HEK293T (cell line): ENCODE measurements around the gene NCF4.

Experiments used
- CTCF ChIA-PET: fragments of 350-600 bp; formaldehyde crosslinking; extraction: SDS; loops from one replicate; lab custom pipeline; 2021; ENCODE audit warnings: antibody characterized with exemption, inconsistent platforms; lab: Yijun Ruan, JAX
- POLR2A ChIA-PET: fragments of 350-600 bp; formaldehyde crosslinking; extraction: SDS; loops from one replicate; lab custom pipeline; 2020; ENCODE audit warnings: antibody characterized with exemption, inconsistent platforms; lab: Yijun Ruan, JAX
- DNase-seq: peaks from one replicate; pipeline ENCODE4 v3.0.0; 2012; ENCODE audit warnings: mixed read lengths; ENCODE audit errors: extremely low spot score
- ARNT ChIP-seq: fragments of 450-650 bp; IDR thresholded peaks from 2 replicates; pipeline ENCODE4 v1.6.1; 2017; ENCODE audit warnings: mild to moderate bottlenecking
- BHLHE40 ChIP-seq: fragments of 450-650 bp; IDR thresholded peaks from 2 replicates; pipeline ENCODE4 v1.6.1; 2016; ENCODE audit warnings: mild to moderate bottlenecking, moderate library complexity, borderline replicate concordance
- CTBP1 ChIP-seq: fragments of 450-650 bp; IDR thresholded peaks from 2 replicates; pipeline ENCODE4 v1.6.1; 2016; ENCODE audit warnings: borderline replicate concordance
- ELF4 ChIP-seq: fragments of 450-650 bp; IDR thresholded peaks from 2 replicates; pipeline ENCODE4 v1.6.1; 2017; ENCODE audit warnings: antibody characterized with exemption
- FOXA1 ChIP-seq: fragments of 450-650 bp; IDR thresholded peaks from 2 replicates; pipeline ENCODE4 v1.6.1; 2016; ENCODE audit warnings: mild to moderate bottlenecking
- FOXK2 ChIP-seq: fragments of 450-650 bp; IDR thresholded peaks from 2 replicates; pipeline ENCODE4 v1.6.1; 2016; ENCODE audit warnings: mild to moderate bottlenecking
- FOXM1 ChIP-seq: fragments of 450-650 bp; IDR thresholded peaks from 2 replicates; pipeline ENCODE4 v1.6.1; 2017; ENCODE audit warnings: mild to moderate bottlenecking, borderline replicate concordance
- HDGF ChIP-seq: fragments of 450-650 bp; IDR thresholded peaks from 2 replicates; pipeline ENCODE4 v1.6.1; 2017; ENCODE audit warnings: antibody characterized with exemption, borderline replicate concordance
- L3MBTL2 ChIP-seq: fragments of 450-650 bp; conservative IDR thresholded peaks from 2 replicates; pipeline ENCODE4 v1.6.1; 2016; ENCODE audit warnings: mild to moderate bottlenecking
- LEF1 ChIP-seq: fragments of 450-650 bp; IDR thresholded peaks from 2 replicates; pipeline ENCODE4 v1.6.1; 2017; ENCODE audit warnings: mild to moderate bottlenecking, borderline replicate concordance
- NFRKB ChIP-seq: fragments of 450-650 bp; IDR thresholded peaks from 2 replicates; pipeline ENCODE4 v1.6.1; 2016; ENCODE audit warnings: mild to moderate bottlenecking, moderate library complexity
- SP1 ChIP-seq: fragments of 450-650 bp; IDR thresholded peaks from 2 replicates; pipeline ENCODE4 v1.6.1; 2017
- SUZ12 ChIP-seq: fragments of 450-650 bp; IDR thresholded peaks from 2 replicates; pipeline ENCODE4 v1.6.1; 2016; ENCODE audit warnings: mild to moderate bottlenecking
- TARDBP ChIP-seq: fragments of 450-650 bp; IDR thresholded peaks from 2 replicates; pipeline ENCODE4 v1.6.1; 2016
- ZNF384 ChIP-seq: fragments of 450-650 bp; IDR thresholded peaks from 2 replicates; pipeline ENCODE4 v1.6.1; 2016
- TF ChIP-seq, protein P1 (sequence below): fragments of 450-650 bp; IDR thresholded peaks from 2 replicates; pipeline ENCODE4 v1.6.1; 2016

Gene NCF4

DNA sequence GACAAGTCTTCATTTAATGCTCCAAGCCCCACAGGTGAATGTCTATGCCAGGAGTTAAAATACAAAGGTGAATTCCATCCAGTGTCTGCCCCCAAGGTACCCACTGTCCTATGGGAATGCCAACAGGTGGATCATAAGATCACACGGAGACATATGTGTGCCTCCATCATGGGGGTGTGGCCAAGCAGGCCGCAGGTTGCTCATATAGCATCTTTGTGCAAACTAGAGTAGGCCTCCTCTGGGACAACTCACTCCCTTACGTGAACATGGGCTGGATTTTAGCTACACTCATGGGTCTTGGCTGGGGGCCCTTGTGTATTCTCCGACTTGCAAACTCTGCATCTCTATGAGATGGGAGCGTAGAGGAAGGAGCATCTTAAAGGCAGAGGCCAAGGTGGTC lies 6.9 kb downstream of the NCF4 start:
- no peak for TF ChIP-seq FOXK2
- TF ChIP-seq BHLHE40 = no peak
- TF ChIP-seq FOXM1 = no peak
- no peak for TF ChIP-seq L3MBTL2
- TF ChIP-seq TARDBP = no peak
- TF ChIP-seq ARNT = no peak
- TF ChIP-seq NFRKB = no peak
- no peak for TF ChIP-seq SUZ12
- TF ChIP-seq HDGF = no peak
- TF ChIP-seq, protein P1, sequence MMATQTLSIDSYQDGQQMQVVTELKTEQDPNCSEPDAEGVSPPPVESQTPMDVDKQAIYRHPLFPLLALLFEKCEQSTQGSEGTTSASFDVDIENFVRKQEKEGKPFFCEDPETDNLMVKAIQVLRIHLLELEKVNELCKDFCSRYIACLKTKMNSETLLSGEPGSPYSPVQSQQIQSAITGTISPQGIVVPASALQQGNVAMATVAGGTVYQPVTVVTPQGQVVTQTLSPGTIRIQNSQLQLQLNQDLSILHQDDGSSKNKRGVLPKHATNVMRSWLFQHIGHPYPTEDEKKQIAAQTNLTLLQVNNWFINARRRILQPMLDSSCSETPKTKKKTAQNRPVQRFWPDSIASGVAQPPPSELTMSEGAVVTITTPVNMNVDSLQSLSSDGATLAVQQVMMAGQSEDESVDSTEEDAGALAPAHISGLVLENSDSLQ = no peak
- no peak for TF ChIP-seq LEF1
- TF ChIP-seq FOXA1 = no peak
- no peak for TF ChIP-seq ZNF384
- no peak for TF ChIP-seq CTBP1
- TF ChIP-seq SP1 = no peak
- no peak for TF ChIP-seq ELF4
- ChIA-PET CTCF (interaction anchor here (4.9 kb wide), 1 partner anchor 11 kb away, joined by 19 read pairs; no protein-coding TSS in a partner anchor), POLR2A (no interaction called here)

DNA sequence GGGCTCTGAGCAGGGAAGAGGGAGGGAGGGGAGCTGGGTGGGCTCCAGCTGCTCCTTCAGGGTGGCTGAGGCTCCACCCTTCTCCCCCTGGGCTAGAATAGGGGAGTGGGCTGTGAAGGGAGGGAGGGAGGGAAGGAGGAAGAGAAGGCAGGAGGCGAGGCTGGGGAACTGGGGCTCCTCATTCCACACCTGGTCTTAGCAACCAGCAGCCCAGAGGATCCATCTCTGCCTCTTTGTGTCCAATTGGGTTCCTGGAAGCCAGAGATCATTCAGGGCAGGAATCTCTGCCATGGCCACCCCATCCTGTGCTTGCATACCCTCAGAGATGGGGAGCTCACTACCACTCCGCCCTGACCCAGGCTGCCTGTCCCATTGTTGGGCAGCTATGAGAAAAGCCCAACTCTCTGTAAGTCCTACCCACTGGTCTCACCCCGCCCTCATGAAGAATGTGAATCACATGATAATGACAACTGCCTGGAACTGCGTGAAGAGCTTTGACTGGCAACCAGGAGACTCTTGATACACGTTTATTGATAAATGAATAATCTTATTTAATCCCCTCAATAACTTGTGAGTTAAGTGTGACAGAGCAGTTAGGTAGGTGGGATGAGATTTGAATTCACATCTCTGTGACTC lies 7.9 kb downstream of the NCF4 start:
- TF ChIP-seq NFRKB = no peak
- TF ChIP-seq FOXM1 = no peak
- no peak for TF ChIP-seq BHLHE40
- no peak for TF ChIP-seq SUZ12
- no peak for TF ChIP-seq HDGF
- TF ChIP-seq SP1 = no peak
- TF ChIP-seq FOXK2 = no peak
- TF ChIP-seq TARDBP = no peak
- TF ChIP-seq LEF1 = no peak
- TF ChIP-seq CTBP1 = no peak
- no peak for TF ChIP-seq FOXA1
- TF ChIP-seq ELF4 = no peak
- TF ChIP-seq ZNF384 = no peak
- no peak for TF ChIP-seq ARNT
- TF ChIP-seq, protein P1 = no peak
- no peak for TF ChIP-seq L3MBTL2
- CTCF ChIA-PET = interaction anchor here (1.0 to 4.9 kb wide), 2 partner anchors 12 to 109 kb away, joined by 3 to 19 read pairs; no protein-coding TSS in a partner anchor
- DNase-seq = no peak
- POLR2A ChIA-PET = no interaction called here

More for the DNA sequence above, 6.9 kb downstream of the NCF4 start:
- DNase-seq = no peak

DNA sequence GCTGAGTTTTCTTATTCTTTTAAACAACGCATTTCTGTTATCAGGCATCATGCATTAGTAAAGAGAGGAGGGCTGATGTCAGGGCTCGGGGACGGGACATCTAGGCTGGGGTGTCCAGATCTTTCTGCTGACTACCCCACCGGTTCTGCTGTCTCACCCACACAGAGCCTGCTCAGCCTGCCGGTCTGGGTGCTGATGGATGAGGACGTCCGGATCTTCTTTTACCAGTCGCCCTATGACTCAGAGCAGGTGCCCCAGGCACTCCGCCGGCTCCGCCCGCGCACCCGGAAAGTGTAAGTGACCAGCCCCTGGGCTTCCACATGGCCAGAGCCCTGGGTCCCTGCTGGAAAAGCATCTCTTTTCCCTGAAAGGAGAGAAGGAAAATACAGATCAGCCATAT lies 9.4 kb downstream of the NCF4 start:
- DNase-seq = no peak
- ChIA-PET CTCF (interaction anchor here (1.5 to 4.9 kb wide), 2 partner anchors 14 to 128 kb away, joined by 5 to 19 read pairs; no protein-coding TSS in a partner anchor), POLR2A (no interaction called here)
- TF ChIP-seq ELF4 (no peak), HDGF (no peak), SP1 (no peak), SUZ12 (no peak), LEF1 (no peak), ARNT (no peak), NFRKB (no peak), FOXM1 (no peak), FOXK2 (no peak)
- TF ChIP-seq, protein P1 = no peak

DNA sequence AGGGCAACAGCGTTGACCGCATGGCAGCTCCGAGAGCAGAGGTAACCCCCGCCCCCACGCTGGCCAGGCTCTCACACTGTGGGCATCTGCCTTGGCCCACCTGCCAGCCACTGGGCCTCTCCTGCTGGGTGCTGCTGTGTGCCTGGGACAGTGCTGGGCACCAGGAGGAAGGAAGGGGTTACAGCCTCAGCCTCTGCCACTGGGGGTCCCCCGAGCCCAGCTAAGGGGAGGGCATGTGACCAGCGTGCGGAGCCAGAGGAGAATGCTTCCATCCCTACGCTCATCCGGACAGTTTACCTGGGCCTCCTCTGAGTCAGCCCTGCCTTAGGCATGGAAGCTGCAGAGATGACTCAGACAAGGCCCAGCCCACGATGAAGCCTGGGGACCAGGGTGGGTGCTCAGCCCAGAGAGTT lies 10.9 kb downstream of the NCF4 start:
- TF ChIP-seq L3MBTL2 = no peak
- no peak for TF ChIP-seq SUZ12
- TF ChIP-seq NFRKB = no peak
- TF ChIP-seq ZNF384 = no peak
- no peak for TF ChIP-seq HDGF
- POLR2A ChIA-PET = no interaction called here
- CTCF ChIA-PET = interaction anchor here (1.5 to 4.9 kb wide), 2 partner anchors 15 to 127 kb away, joined by 5 to 19 read pairs; no protein-coding TSS in a partner anchor
- DNase-seq = no peak

DNA sequence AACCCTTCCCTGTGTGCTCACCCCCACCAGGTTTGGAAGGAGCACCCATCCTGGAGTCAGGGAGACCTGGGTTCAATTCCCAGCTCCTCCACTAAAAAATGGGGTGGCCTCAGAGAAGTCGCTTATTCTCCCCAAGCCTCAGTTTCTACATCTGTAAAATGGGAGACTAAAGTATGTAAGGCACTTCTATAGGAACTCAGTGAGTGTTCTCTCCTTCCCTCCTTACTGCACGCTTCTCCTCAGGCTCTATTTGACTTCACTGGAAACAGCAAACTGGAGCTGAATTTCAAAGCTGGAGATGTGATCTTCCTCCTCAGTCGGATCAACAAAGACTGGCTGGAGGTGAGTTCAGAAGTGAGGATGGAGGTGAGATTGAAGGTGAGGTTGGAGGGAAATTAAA lies 11.3 kb downstream of the NCF4 start:
- TF ChIP-seq CTBP1 (no peak), FOXK2 (no peak), TARDBP (no peak), NFRKB (no peak), ZNF384 (no peak), L3MBTL2 (no peak), ELF4 (no peak), ARNT (no peak)
- ChIA-PET POLR2A (no interaction called here), CTCF (interaction anchor here (1.5 to 4.9 kb wide), 2 partner anchors 16 to 126 kb away, joined by 5 to 19 read pairs; no protein-coding TSS in a partner anchor)
- no peak for DNase-seq

DNA sequence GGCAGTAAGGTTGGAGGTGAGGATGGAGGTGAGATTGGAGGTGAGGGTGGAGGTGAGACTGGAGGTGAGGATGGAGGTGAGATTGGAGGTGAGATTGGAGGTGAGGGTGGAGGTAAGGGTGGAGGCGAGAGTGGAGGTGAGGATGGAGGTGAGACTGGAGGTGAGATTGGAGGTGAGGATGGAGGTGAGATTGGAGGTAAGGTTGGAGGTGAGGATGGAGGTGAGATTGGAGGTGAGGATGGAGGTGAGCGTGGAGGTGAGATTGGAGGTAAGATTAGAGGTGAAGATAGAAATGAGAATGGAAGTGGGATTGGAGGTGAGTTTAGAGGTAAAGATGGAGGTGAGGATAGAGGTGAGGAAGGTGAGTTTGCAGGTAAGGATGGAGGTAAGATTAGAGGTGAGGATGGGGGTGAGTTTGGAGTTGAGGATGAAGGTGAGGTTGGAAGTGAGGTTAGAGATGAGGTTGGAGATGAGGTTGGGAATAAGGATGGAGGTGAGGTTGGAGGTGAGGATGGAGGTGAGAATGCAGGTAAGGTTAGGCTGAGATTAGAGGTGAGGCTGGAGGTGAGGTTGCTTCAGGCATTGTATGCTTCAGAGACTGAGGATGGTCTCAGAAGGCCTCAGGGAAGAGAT lies 12.2 kb downstream of the NCF4 start:
- POLR2A ChIA-PET = no interaction called here
- TF ChIP-seq NFRKB (no peak), SUZ12 (no peak), FOXM1 (no peak), ARNT (no peak), TARDBP (no peak), HDGF (no peak), FOXA1 (no peak), SP1 (no peak), LEF1 (no peak), CTBP1 (no peak), BHLHE40 (no peak), ZNF384 (no peak), FOXK2 (no peak), L3MBTL2 (no peak), ELF4 (no peak)
- TF ChIP-seq, protein P1 = no peak
- CTCF ChIA-PET = interaction anchor here (0.6 kb wide), 1 partner anchor 134 kb away, joined by 3 read pairs; no protein-coding TSS in a partner anchor
- no peak for DNase-seq
